Endothelial cell of umbilical vein (primary cell): ENCODE results near the gene ZSWIM5. TPM values are rescaled to one million over a fixed set of nuclear protein-coding genes. Genes with fewer than 3 reads are reported as not detected.

Source experiments
- BruUV-seq: library from RNA; stranded (reverse); fragments of 400-500 nt; replicated peaks from 2 replicates; lab custom pipeline; 2021; lab: Mats Ljungman, UMichigan
- CTCF ChIA-PET: fragments of 300-600, 350-600 bp; sonication (Branson Sonifier 250); formaldehyde crosslinking; loops from one replicate; lab custom pipeline; 2021; ENCODE audit warnings: antibody characterized with exemption, inconsistent platforms; lab: Charles Lee
- POLR2A ChIA-PET: fragments of 300-600, 350-600 bp; sonication (Branson Sonifier 250); formaldehyde crosslinking; loops from one replicate; lab custom pipeline; 2021; ENCODE audit warnings: antibody characterized with exemption, inconsistent platforms; lab: Charles Lee
- DNase-seq: peaks from one replicate; pipeline ENCODE4 v3.0.0-alpha.2; 2011; ENCODE audit warnings: low read depth, low spot score
- FAIRE-seq: peaks from 2 replicates; lab custom pipeline; 2011; peaks lifted over from hg19 to GRCh38; lab: Jason Lieb, UNC
- H2AFZ ChIP-seq: 2 replicates; pipeline ENCODE4 v1.6.0; 2012; ENCODE audit warnings: low read depth, low read length, control low read depth, inconsistent platforms
- H3K27ac ChIP-seq: 2 replicates; pipeline ENCODE4 v1.5.1; 2011; ENCODE audit warnings: low read depth, mild to moderate bottlenecking, control low read depth, low read length, moderate library complexity; ENCODE audit not compliant: insufficient read depth
- H3K27me3 ChIP-seq, 2 experiments: 2 replicates each; pipeline versions ENCODE4 v1.6.0 to v1.6.1; 2011; ENCODE audit warnings: low read length in 2 of 2, mixed read lengths in 1 of 2; ENCODE audit not compliant: control insufficient read depth in 2 of 2, insufficient read depth in 2 of 2
- H3K36me3 ChIP-seq, 2 experiments: 2 replicates in 1 of 2; 3 replicates in 1 of 2; pipeline ENCODE4 v1.5.1; 2011; ENCODE audit warnings: low read length in 2 of 2, mild to moderate bottlenecking in 1 of 2, moderate library complexity in 1 of 2; ENCODE audit not compliant: control insufficient read depth in 2 of 2, insufficient read depth in 2 of 2; ENCODE audit errors: extremely low read depth in 1 of 2
- H3K4me1 ChIP-seq: 3 replicates; pipeline ENCODE4 v1.5.1; 2011; ENCODE audit warnings: mild to moderate bottlenecking, low read length; ENCODE audit not compliant: control insufficient read depth, insufficient read depth; ENCODE audit errors: extremely low read depth
- H3K4me2 ChIP-seq: 2 replicates; pipeline ENCODE4 v1.6.1; 2011; ENCODE audit warnings: low read length, control low read depth, mixed read lengths; ENCODE audit not compliant: insufficient read depth
- H3K4me3 ChIP-seq, 3 experiments: fragments of 200-600 bp in 1 of 3; sonication (generic), shearing (Covaris generic) in 1 of 3; replicated peaks in 1 of 3; 2 replicates each; pipeline ENCODE4 v1.5.1; 2011 to 2016; ENCODE audit warnings: control low read depth in 3 of 3, low read length in 3 of 3, mild to moderate bottlenecking in 2 of 3, inconsistent platforms in 1 of 3, low read depth in 1 of 3, moderate library complexity in 1 of 3; ENCODE audit not compliant: insufficient read depth in 1 of 3
- H3K79me2 ChIP-seq: 2 replicates; pipeline ENCODE4 v1.6.0; 2012; ENCODE audit warnings: low read length, inconsistent platforms; ENCODE audit not compliant: control insufficient read depth, insufficient read depth
- H3K9ac ChIP-seq: replicated peaks from 2 replicates; pipeline ENCODE3; 2011; ENCODE audit warnings: low read length, control low read depth; ENCODE audit not compliant: insufficient read depth; ENCODE audit errors: extremely low read depth
- H3K9me1 ChIP-seq: replicated peaks from 3 replicates; pipeline ENCODE4 v1.6.0; 2011; ENCODE audit warnings: mild to moderate bottlenecking, low read length; ENCODE audit not compliant: control insufficient read depth, insufficient read depth; ENCODE audit errors: extremely low read depth
- H3K9me3 ChIP-seq: replicated peaks from 2 replicates; pipeline ENCODE4 v1.5.1; 2012; ENCODE audit warnings: low read length, inconsistent platforms; ENCODE audit not compliant: control insufficient read depth, insufficient read depth
- H4K20me1 ChIP-seq: replicated peaks from 2 replicates; pipeline ENCODE3; 2011; ENCODE audit warnings: mild to moderate bottlenecking, low read length; ENCODE audit not compliant: control insufficient read depth, insufficient read depth; ENCODE audit errors: extremely low read depth
- CTCF ChIP-seq, 2 donors: IDR thresholded peaks; 1 replicate in 1 of 2; 2 replicates in 1 of 2; pipeline ENCODE4 v1.5.1; 2011; ENCODE audit warnings: low read length in 2 of 2, mild to moderate bottlenecking in 2 of 2, moderate library complexity in 2 of 2, control low read depth in 1 of 2, inconsistent platforms in 1 of 2, low read depth in 1 of 2; ENCODE audit not compliant: insufficient read depth in 1 of 2; ENCODE audit errors: extremely low read depth in 1 of 2
- EZH2 ChIP-seq: IDR thresholded peaks from 2 replicates; pipeline ENCODE4 v1.6.1; 2012; ENCODE audit warnings: borderline replicate concordance, low read depth, mild to moderate bottlenecking, moderate library complexity, low read length, inconsistent platforms; ENCODE audit not compliant: severe bottlenecking
- FOS ChIP-seq: IDR thresholded peaks from 2 replicates; pipeline ENCODE4 v1.6.1; 2011; ENCODE audit warnings: mild to moderate bottlenecking, low read length, moderate library complexity, borderline replicate concordance; ENCODE audit not compliant: insufficient read depth
- GATA2 ChIP-seq: IDR thresholded peaks from 2 replicates; pipeline ENCODE4 v1.7.0; 2011; ENCODE audit warnings: low read depth, mild to moderate bottlenecking, moderate library complexity, mixed read lengths, low read length; ENCODE audit not compliant: insufficient read length, insufficient read depth
- JUN ChIP-seq: IDR thresholded peaks from 2 replicates; pipeline ENCODE4 v1.6.1; 2011; ENCODE audit warnings: borderline replicate concordance, low read depth; ENCODE audit not compliant: insufficient read length, insufficient read depth
- MYC ChIP-seq: IDR thresholded peaks from one replicate; pipeline ENCODE4 v1.6.1; 2011; ENCODE audit warnings: mild to moderate bottlenecking, low read depth, low read length
- POLR2A ChIP-seq: IDR thresholded peaks from 2 replicates; pipeline ENCODE4 v1.6.1; 2012; ENCODE audit warnings: low read depth, mild to moderate bottlenecking, control low read depth, low read length
- POLR2AphosphoS5 ChIP-seq: IDR thresholded peaks from 2 replicates; pipeline ENCODE4 v1.6.1; 2012; ENCODE audit warnings: low read depth, mild to moderate bottlenecking, control low read depth, low read length, moderate library complexity; ENCODE audit not compliant: insufficient read depth
- dilution Hi-C: fragments of 300-500 bp; cut with MboI; formaldehyde crosslinking; loops from one replicate; pipeline ENCODE4 v1.15.0; 2019; ENCODE audit warnings: low sequenced_read_pairs; ENCODE audit not compliant: extremely low pct_ligation_motif_present
- intact Hi-C: fragments of 100-400 bp; cut with micrococcal nuclease; formaldehyde crosslinking; loops from one replicate; pipeline ENCODE4 v1.10.0; 2022
- polyA plus RNA-seq, 4 experiments: library from polyadenylated mRNA; depleted of rRNA in 3 of 4; stranded (reverse) in 3 of 4; unstranded in 1 of 4; fragments of >200 nt; gene quantifications; 2 replicates each; pipeline versions ENCODE4 v1.2.1 to v1.2.3, GENCODE V29; 2011 to 2012; ENCODE audit warnings: missing spikeins in 1 of 4
- total RNA-seq: library from RNA; stranded (reverse); gene quantifications from 2 replicates; pipeline ENCODE4 v1.2.3, GENCODE V29; 2021
- TF ChIP-seq, protein P1 (sequence below): IDR thresholded peaks from 2 replicates; pipeline ENCODE4 v1.6.1; 2011; ENCODE audit not compliant: insufficient read depth, insufficient read length

Gene ZSWIM5
- total and polyA plus RNA-seq, 2 donors (not counting 3 experiments of a cell fraction or from before 2014, with no cell fraction given) = 1.6 to 4.3 TPM

- H3K36me3 ChIP-seq = peaks cover 3% of the 10 kb centered on the region in 2 experiments
- no peak overlapping the region for H3K4me2 ChIP-seq
- no peak overlapping the region for H2AFZ ChIP-seq
- no peaks in the 10 kb centered on the region for H3K27me3 ChIP-seq
- TF ChIP-seq EZH2 (no peak), FOS (no peak), MYC (no peak), CTCF (IDR thresholded peaks at IDR 0.05; ENCODE audit: extremely low read depth in 1 of 2, insufficient read depth in 1 of 2, low read depth in 1 of 2, low read length in 2 of 2) (no peak), POLR2A (no peak), JUN (no peak), POLR2AphosphoS5 (no peak), GATA2 (no peak)
- TF ChIP-seq, protein P1, sequence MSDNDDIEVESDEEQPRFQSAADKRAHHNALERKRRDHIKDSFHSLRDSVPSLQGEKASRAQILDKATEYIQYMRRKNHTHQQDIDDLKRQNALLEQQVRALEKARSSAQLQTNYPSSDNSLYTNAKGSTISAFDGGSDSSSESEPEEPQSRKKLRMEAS = no peak
- no peaks in the 10 kb centered on the region for H3K9me1 ChIP-seq
- H3K4me3 ChIP-seq = no peak overlapping the region
- dilution Hi-C loops (no loop called here), intact Hi-C loops (loop anchor here (10.0 kb wide), 1 partner anchor 189 kb away; the partner anchor contains the start of gene ZSWIM5)
- POLR2A ChIA-PET = interaction anchor here (0.6 kb wide), 1 partner anchor 805 kb away, joined by 3 read pairs; no protein-coding TSS in a partner anchor
- no peak overlapping the region for H3K9ac ChIP-seq
- no TSS peak for BruUV-seq
- CTCF ChIA-PET = interaction anchor here (0.9 to 12.8 kb wide), 5 partner anchors 25 to 553 kb away, joined by 3 to 556 read pairs (median 6); no protein-coding TSS in a partner anchor
- no peaks in the 10 kb centered on the region for H3K9me3 ChIP-seq
- FAIRE-seq (no peak), DNase-seq (no peak)
- no peaks in the 10 kb centered on the region for H4K20me1 ChIP-seq
- H3K4me1 ChIP-seq = peaks cover 20% of the 10 kb centered on the region
- H3K27ac ChIP-seq = no peak overlapping the region
- peaks cover 7% of the 10 kb centered on the region for H3K79me2 ChIP-seq
These were observed 190.2 kb downstream of the ZSWIM5 start for GRCh38 chr1:45016090-45016697.
